Thyroid gland (tissue), 4 donors: Measurements from ENCODE around the gene PLCB3. TPM values are rescaled to one million over a fixed set of nuclear protein-coding genes. Genes with fewer than 3 reads are reported as not detected.

Experiments used
- DNase-seq, 2 donors: peaks; one replicate each; pipeline ENCODE4 v3.0.0-alpha.2; 2019
- H3K27ac ChIP-seq, 3 donors: fragments of 200-600 bp; sonication (generic); 1 replicate in 2 of 3; 2 replicates in 1 of 3; pipeline ENCODE4 v1.5.1; 2016 to 2019; ENCODE audit warnings: mild to moderate bottlenecking in 1 of 3, moderate library complexity in 1 of 3
- H3K27me3 ChIP-seq: fragments of 200-600 bp; sonication (generic); one replicate; pipeline ENCODE4 v1.5.1; 2019
- H3K36me3 ChIP-seq, 2 donors: fragments of 200-600 bp; sonication (generic); one replicate each; pipeline ENCODE4 v1.5.1; 2016 to 2019
- H3K4me1 ChIP-seq, 2 donors: fragments of 200-600 bp; sonication (generic); one replicate each; pipeline ENCODE4 v1.5.1; 2017 to 2019
- H3K4me3 ChIP-seq, 3 donors: fragments of 200-600 bp; sonication (generic); replicated peaks in 1 of 3; 1 replicate in 2 of 3; 2 replicates in 1 of 3; pipeline ENCODE4 v1.5.1; 2016; ENCODE audit warnings: mild to moderate bottlenecking in 1 of 3
- H3K9me3 ChIP-seq: fragments of 200-600 bp; sonication (generic); one replicate; pipeline ENCODE4 v1.5.1; 2017
- CTCF ChIP-seq, 6 experiments: fragments of 200-600 bp in 3 of 6; fragments of 450-650 bp in 3 of 6; sonication (generic) in 3 of 6; IDR thresholded peaks; one replicate each; pipeline ENCODE4 v1.5.1; 2016 to 2019; ENCODE audit warnings: antibody characterized with exemption in 6 of 6, mild to moderate bottlenecking in 2 of 6, inconsistent platforms in 1 of 6, moderate library complexity in 1 of 6
- POLR2A ChIP-seq, 2 donors: fragments of 450-650 bp; IDR thresholded peaks; one replicate each; pipeline ENCODE4 v1.6.1; 2017; ENCODE audit warnings: antibody characterized with exemption in 2 of 2, mild to moderate bottlenecking in 2 of 2, moderate library complexity in 1 of 2
- whole genome bisulfite sequencing, 2 donors: methylation state at CpG; one replicate each; pipeline ENCODE4 v1.1.5; 2017; 5-methylcytosine and 5-hydroxymethylcytosine counted together
- intact Hi-C: fragments of 100-400 bp; cut with DNase I; formaldehyde crosslinking; loops from one replicate; pipeline ENCODE4 v1.15.1; 2023
- total RNA-seq, 4 donors: library from RNA; depleted of rRNA; stranded (reverse); fragments of >200 nt; gene quantifications; one replicate each; pipeline ENCODE4 v1.2.3, GENCODE V29; 2016

The PLCB3 gene
- total RNA-seq, 4 donors from 2014 or later, result 18.8 to 39.2 (median 23.5) TPM

GRCh38 chr11:64235437-64236161, 15.7 kb upstream of the PLCB3 start:
- intact Hi-C loops, result no loop called here
- DNase-seq, result no peak
- Histone ChIP-seq H3K27me3 (no peaks in the 10 kb centered on the region), H3K4me3 (peak overlapping the region in 2 of 3 donors; percentile 23 to 66), H3K4me1 (peaks cover 35 to 54% of the 10 kb centered on the region in 2 donors), H3K27ac (peak overlapping the region; percentile 50 to 88 (median 78)), H3K36me3 (peaks cover 10 to 12% of the 10 kb centered on the region in 2 donors), H3K9me3 (no peaks in the 10 kb centered on the region)
- 85 to 95% methylated on average over 8 to 10 of the region's 12 CpGs for WGBS, 2 donors
- TF ChIP-seq CTCF (IDR thresholded peaks at IDR 0.05), result no peak
- no peak for TF ChIP-seq POLR2A (IDR thresholded peaks at IDR 0.05)

GRCh38 chr11:64237484-64237951, 13.8 kb upstream of the PLCB3 start:
- H3K4me1 ChIP-seq, result peaks cover 35 to 43% of the 10 kb centered on the region in 2 donors
- DNase-seq, result no peak
- intact Hi-C loops, result no loop called here
- peaks cover 10 to 12% of the 10 kb centered on the region in 2 donors for H3K36me3 ChIP-seq
- no peak overlapping the region for H3K4me3 ChIP-seq
- WGBS, 2 donors, result 75 to 85% methylated on average over 4 to 12 of the region's 12 CpGs
- H3K27me3 ChIP-seq, result no peaks in the 10 kb centered on the region
- H3K9me3 ChIP-seq, result no peaks in the 10 kb centered on the region
- H3K27ac ChIP-seq, result no peak overlapping the region
- TF ChIP-seq CTCF (IDR thresholded peaks at IDR 0.05), result no peak
- TF ChIP-seq POLR2A (IDR thresholded peaks at IDR 0.05), result no peak

- WGBS, 2 donors, result 82 to 88% methylated on average over 9 of the region's 9 CpGs
- no peaks in the 10 kb centered on the region for H3K9me3 ChIP-seq
Measured at GRCh38 chr11:64238076-64238475, 13.3 kb upstream of the PLCB3 start.

GRCh38 chr11:64238999-64239398, 12.3 kb upstream of the PLCB3 start:
- peaks cover 10 to 12% of the 10 kb centered on the region in 2 donors for H3K36me3 ChIP-seq
- TF ChIP-seq POLR2A (IDR thresholded peaks at IDR 0.05), result no peak
- TF ChIP-seq CTCF (IDR thresholded peaks at IDR 0.05), result no peak
- intact Hi-C loops, result no loop called here
- no peaks in the 10 kb centered on the region for H3K27me3 ChIP-seq
- H3K4me1 ChIP-seq, result peaks cover 32 to 35% of the 10 kb centered on the region in 2 donors
- no peak overlapping the region for H3K4me3 ChIP-seq
- no peak for DNase-seq
- H3K9me3 ChIP-seq, result no peaks in the 10 kb centered on the region
- WGBS, 2 donors, result 86% methylated on average over 5 of the region's 5 CpGs
- H3K27ac ChIP-seq, result no peak overlapping the region

More at GRCh38 chr11:64238076-64238475, 13.3 kb upstream of the PLCB3 start:
- intact Hi-C loops, result no loop called here
- no peaks in the 10 kb centered on the region for H3K27me3 ChIP-seq
- no peak overlapping the region for H3K27ac ChIP-seq
- TF ChIP-seq CTCF (IDR thresholded peaks at IDR 0.05), result no peak
- TF ChIP-seq POLR2A (IDR thresholded peaks at IDR 0.05), result no peak
- no peak for DNase-seq
- no peak overlapping the region for H3K4me3 ChIP-seq
- peaks cover 41 to 43% of the 10 kb centered on the region in 2 donors for H3K4me1 ChIP-seq
- H3K36me3 ChIP-seq, result peaks cover 10 to 12% of the 10 kb centered on the region in 2 donors
